ENCODE results near the gene GOLPH3L.
A peak's percentile ranks its signal among the peaks of the same experiment; 100 is the strongest.

The GOLPH3L gene

DNA sequence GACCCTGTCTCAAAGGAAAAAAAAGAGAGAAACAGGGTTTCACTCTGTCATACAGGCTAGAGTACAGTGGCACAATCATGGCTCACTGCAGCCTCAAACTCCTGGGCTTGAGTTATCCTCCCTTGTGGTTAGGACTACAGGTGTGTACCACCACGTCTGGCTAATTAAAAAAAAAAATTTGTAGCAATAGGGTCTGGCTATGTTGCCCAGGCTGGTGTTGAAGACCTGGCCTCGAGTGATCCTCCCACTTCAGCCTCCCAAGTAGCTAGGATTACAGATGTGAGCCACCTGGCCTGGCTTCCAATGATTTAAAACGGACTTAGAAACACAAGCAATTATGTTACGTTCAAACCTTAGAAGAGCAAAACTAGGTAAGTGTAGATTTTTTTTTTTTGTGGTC lies 22.1 kb downstream of the GOLPH3L start:
- peaks cover 0 to 11% of the 10 kb centered on the region in 2 experiments; a peak in 1 of 3 replicates for H3K36me3 ChIP-seq (ENCODE audit: control insufficient read depth in 2 of 2, insufficient read depth in 1 of 2, low read length in 2 of 2)
- no peaks in the 10 kb centered on the region for H3K9me3 ChIP-seq (ENCODE audit: control insufficient read depth, insufficient read depth, low read depth, low read length)
- no peak overlapping the region for H3K4me3 ChIP-seq (ENCODE audit: low read depth, low read length)
- POLR2A ChIA-PET = no interaction called here
- H3K27ac ChIP-seq (ENCODE audit: extremely low read depth, low read depth, low read length) = no peak overlapping the region
- no peaks in the 10 kb centered on the region for H3K4me1 ChIP-seq (ENCODE audit: control insufficient read depth, insufficient read depth, low read length)
- TF ChIP-seq ZNF623 (tag by site-specific recombination; IDR thresholded peaks at IDR 0.05) = no peak
- peak; percentile 35; the same call in 1 of the 2 replicates for TF ChIP-seq ZNF121 (tag by site-specific recombination; IDR thresholded peaks at IDR 0.05)
- CTCF ChIA-PET = interaction anchor here (0.6 to 1.0 kb wide), 2 partner anchors 15 to 98 kb away, joined by 3 to 4 read pairs; no protein-coding TSS in a partner anchor

DNA sequence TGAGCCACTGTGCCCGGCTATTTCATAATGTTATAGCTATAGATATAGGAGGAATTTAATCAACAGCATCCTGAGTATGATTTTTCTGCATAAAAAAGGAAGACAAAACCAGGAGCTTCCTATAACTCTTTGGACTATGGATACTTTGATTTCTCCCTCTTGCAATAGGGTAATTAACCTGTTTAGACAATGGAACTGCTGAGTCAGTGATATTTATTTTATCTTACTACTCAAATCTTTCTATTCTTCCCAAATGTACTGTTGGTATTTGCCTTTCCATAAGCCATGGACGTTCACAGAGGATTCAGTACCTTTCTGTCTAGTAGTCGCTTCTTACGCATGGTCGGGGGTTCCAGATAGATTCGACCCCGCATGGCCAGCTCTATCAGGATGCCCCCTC lies 33.6 kb downstream of the GOLPH3L start:
- Histone ChIP-seq H3K4me1 (ENCODE audit: control insufficient read depth, insufficient read depth, low read length) (no peaks in the 10 kb centered on the region), H3K4me3 (ENCODE audit: low read depth, low read length) (no peak overlapping the region), H3K9me3 (ENCODE audit: control insufficient read depth, insufficient read depth, low read depth, low read length) (no peaks in the 10 kb centered on the region), H3K36me3 (ENCODE audit: control insufficient read depth in 2 of 2, insufficient read depth in 1 of 2, low read length in 2 of 2) (peaks cover 26 to 31% of the 10 kb centered on the region in 2 experiments), H3K27ac (ENCODE audit: extremely low read depth, low read depth, low read length) (no peak overlapping the region)
- no peak for TF ChIP-seq ZNF274 (IDR thresholded peaks at IDR 0.05; ENCODE audit: low read length)
- TF ChIP-seq ZNF274 (tag by site-specific recombination; IDR thresholded peaks at IDR 0.05; ENCODE audit: borderline replicate concordance) = no peak
- no peak for TF ChIP-seq ZNF239 (tag by site-specific recombination; IDR thresholded peaks at IDR 0.05)
- TF ChIP-seq, protein P1, sequence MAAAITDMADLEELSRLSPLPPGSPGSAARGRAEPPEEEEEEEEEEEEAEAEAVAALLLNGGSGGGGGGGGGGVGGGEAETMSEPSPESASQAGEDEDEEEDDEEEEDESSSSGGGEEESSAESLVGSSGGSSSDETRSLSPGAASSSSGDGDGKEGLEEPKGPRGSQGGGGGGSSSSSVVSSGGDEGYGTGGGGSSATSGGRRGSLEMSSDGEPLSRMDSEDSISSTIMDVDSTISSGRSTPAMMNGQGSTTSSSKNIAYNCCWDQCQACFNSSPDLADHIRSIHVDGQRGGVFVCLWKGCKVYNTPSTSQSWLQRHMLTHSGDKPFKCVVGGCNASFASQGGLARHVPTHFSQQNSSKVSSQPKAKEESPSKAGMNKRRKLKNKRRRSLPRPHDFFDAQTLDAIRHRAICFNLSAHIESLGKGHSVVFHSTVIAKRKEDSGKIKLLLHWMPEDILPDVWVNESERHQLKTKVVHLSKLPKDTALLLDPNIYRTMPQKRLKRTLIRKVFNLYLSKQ (tag by site-specific recombination; IDR thresholded peaks at IDR 0.05; ENCODE audit: borderline replicate concordance) = no peak
- TF ChIP-seq, protein P2, sequence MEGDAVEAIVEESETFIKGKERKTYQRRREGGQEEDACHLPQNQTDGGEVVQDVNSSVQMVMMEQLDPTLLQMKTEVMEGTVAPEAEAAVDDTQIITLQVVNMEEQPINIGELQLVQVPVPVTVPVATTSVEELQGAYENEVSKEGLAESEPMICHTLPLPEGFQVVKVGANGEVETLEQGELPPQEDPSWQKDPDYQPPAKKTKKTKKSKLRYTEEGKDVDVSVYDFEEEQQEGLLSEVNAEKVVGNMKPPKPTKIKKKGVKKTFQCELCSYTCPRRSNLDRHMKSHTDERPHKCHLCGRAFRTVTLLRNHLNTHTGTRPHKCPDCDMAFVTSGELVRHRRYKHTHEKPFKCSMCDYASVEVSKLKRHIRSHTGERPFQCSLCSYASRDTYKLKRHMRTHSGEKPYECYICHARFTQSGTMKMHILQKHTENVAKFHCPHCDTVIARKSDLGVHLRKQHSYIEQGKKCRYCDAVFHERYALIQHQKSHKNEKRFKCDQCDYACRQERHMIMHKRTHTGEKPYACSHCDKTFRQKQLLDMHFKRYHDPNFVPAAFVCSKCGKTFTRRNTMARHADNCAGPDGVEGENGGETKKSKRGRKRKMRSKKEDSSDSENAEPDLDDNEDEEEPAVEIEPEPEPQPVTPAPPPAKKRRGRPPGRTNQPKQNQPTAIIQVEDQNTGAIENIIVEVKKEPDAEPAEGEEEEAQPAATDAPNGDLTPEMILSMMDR (tag by site-specific recombination; IDR thresholded peaks at IDR 0.05) = no peak
- CTCF ChIA-PET = no interaction called here
- POLR2A ChIA-PET = no interaction called here

DNA sequence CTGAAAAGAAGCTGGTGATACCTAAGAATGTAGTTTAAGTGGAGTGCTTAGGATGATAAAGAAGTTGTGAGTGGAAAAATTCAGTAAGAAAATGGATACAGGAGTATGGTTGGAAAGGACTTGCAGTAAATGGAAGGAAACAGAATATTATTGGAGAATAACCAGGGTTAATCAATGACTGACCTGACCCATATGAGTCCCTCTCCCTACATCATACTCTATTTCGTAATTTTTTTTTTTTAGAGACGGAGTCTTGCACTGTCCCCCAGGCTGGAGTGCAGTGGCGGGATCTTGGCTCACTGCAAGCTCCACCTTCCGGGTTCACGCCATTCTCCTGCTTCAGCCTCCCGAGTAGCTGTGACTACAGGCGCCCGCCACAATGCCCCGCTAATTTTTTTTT lies 34.1 kb downstream of the GOLPH3L start:
- no peak overlapping the region for H3K4me3 ChIP-seq (ENCODE audit: low read depth, low read length)

DNA sequence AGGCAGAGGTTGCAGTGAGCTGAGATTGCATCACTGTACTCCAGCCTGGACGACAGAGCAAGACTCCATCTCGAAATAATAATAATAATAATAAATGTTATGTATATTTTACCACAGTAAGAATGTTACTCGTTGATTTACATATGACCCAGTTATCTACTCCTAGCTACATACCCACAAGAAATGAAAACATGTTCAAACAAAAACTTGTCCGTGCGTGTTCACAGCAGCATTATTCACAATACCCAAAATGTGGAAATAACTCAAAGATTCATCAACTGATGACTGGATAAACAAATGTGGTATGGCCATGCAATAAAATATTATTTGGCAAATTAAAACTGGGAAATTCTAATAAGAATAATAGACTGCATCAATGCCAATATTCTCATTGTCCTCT lies 35.8 kb downstream of the GOLPH3L start:
- CTCF ChIA-PET = interaction anchor here (0.8 kb wide), 1 partner anchor 261 kb away, joined by 3 read pairs; no protein-coding TSS in a partner anchor
- Histone ChIP-seq H3K36me3 (ENCODE audit: control insufficient read depth in 2 of 2, insufficient read depth in 1 of 2, low read length in 2 of 2) (peaks cover 26 to 34% of the 10 kb centered on the region in 2 experiments), H3K4me1 (ENCODE audit: control insufficient read depth, insufficient read depth, low read length) (no peaks in the 10 kb centered on the region), H3K4me3 (ENCODE audit: low read depth, low read length) (no peak overlapping the region), H3K27ac (ENCODE audit: extremely low read depth, low read depth, low read length) (no peak overlapping the region), H3K9me3 (ENCODE audit: control insufficient read depth, insufficient read depth, low read depth, low read length) (no peaks in the 10 kb centered on the region)
- POLR2A ChIA-PET = interaction anchor here (1.2 kb wide), 1 partner anchor 81 kb away, joined by 3 read pairs; the partner anchor contains the start of gene MCL1
- TF ChIP-seq, protein P3, sequence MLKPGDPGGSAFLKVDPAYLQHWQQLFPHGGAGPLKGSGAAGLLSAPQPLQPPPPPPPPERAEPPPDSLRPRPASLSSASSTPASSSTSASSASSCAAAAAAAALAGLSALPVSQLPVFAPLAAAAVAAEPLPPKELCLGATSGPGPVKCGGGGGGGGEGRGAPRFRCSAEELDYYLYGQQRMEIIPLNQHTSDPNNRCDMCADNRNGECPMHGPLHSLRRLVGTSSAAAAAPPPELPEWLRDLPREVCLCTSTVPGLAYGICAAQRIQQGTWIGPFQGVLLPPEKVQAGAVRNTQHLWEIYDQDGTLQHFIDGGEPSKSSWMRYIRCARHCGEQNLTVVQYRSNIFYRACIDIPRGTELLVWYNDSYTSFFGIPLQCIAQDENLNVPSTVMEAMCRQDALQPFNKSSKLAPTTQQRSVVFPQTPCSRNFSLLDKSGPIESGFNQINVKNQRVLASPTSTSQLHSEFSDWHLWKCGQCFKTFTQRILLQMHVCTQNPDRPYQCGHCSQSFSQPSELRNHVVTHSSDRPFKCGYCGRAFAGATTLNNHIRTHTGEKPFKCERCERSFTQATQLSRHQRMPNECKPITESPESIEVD (tag by site-specific recombination; IDR thresholded peaks at IDR 0.05) = no peak
- no peak for TF ChIP-seq GLI4 (tag by site-specific recombination; IDR thresholded peaks at IDR 0.05)
- TF ChIP-seq ZNF354C (tag by site-specific recombination; IDR thresholded peaks at IDR 0.05; ENCODE audit: borderline replicate concordance, low read depth) = no peak
- no peak for TF ChIP-seq ZNF214 (tag by site-specific recombination; IDR thresholded peaks at IDR 0.05; ENCODE audit: borderline replicate concordance)
- TF ChIP-seq, protein P4, sequence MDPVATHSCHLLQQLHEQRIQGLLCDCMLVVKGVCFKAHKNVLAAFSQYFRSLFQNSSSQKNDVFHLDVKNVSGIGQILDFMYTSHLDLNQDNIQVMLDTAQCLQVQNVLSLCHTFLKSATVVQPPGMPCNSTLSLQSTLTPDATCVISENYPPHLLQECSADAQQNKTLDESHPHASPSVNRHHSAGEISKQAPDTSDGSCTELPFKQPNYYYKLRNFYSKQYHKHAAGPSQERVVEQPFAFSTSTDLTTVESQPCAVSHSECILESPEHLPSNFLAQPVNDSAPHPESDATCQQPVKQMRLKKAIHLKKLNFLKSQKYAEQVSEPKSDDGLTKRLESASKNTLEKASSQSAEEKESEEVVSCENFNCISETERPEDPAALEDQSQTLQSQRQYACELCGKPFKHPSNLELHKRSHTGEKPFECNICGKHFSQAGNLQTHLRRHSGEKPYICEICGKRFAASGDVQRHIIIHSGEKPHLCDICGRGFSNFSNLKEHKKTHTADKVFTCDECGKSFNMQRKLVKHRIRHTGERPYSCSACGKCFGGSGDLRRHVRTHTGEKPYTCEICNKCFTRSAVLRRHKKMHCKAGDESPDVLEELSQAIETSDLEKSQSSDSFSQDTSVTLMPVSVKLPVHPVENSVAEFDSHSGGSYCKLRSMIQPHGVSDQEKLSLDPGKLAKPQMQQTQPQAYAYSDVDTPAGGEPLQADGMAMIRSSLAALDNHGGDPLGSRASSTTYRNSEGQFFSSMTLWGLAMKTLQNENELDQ (tag by site-specific recombination; IDR thresholded peaks at IDR 0.05; ENCODE audit: low read depth) = no peak
- no peak for TF ChIP-seq ZEB2 (tag by site-specific recombination; IDR thresholded peaks at IDR 0.05)

More for the DNA sequence above, 34.1 kb downstream of the GOLPH3L start:
- ChIA-PET CTCF (interaction anchor here (0.7 to 0.8 kb wide), 2 partner anchors 12 to 337 kb away, joined by 3 to 4 read pairs; no protein-coding TSS in a partner anchor), POLR2A (no interaction called here)
- Histone ChIP-seq H3K4me1 (ENCODE audit: control insufficient read depth, insufficient read depth, low read length) (no peaks in the 10 kb centered on the region), H3K9me3 (ENCODE audit: control insufficient read depth, insufficient read depth, low read depth, low read length) (no peaks in the 10 kb centered on the region), H3K27ac (ENCODE audit: extremely low read depth, low read depth, low read length) (no peak overlapping the region), H3K36me3 (ENCODE audit: control insufficient read depth in 2 of 2, insufficient read depth in 1 of 2, low read length in 2 of 2) (peaks cover 26 to 34% of the 10 kb centered on the region in 2 experiments)
- TF ChIP-seq, protein P5, sequence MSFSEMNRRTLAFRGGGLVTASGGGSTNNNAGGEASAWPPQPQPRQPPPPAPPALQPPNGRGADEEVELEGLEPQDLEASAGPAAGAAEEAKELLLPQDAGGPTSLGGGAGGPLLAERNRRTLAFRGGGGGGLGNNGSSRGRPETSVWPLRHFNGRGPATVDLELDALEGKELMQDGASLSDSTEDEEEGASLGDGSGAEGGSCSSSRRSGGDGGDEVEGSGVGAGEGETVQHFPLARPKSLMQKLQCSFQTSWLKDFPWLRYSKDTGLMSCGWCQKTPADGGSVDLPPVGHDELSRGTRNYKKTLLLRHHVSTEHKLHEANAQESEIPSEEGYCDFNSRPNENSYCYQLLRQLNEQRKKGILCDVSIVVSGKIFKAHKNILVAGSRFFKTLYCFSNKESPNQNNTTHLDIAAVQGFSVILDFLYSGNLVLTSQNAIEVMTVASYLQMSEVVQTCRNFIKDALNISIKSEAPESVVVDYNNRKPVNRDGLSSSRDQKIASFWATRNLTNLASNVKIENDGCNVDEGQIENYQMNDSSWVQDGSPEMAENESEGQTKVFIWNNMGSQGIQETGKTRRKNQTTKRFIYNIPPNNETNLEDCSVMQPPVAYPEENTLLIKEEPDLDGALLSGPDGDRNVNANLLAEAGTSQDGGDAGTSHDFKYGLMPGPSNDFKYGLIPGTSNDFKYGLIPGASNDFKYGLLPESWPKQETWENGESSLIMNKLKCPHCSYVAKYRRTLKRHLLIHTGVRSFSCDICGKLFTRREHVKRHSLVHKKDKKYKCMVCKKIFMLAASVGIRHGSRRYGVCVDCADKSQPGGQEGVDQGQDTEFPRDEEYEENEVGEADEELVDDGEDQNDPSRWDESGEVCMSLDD (tag by site-specific recombination; IDR thresholded peaks at IDR 0.05) = no peak

Data from HEK293 (cell line).